Skeletal muscle tissue (tissue), 4 donors: ENCODE measurements around the gene PIGK. TPM values are rescaled to one million over a fixed set of nuclear protein-coding genes. Genes with fewer than 3 reads are reported as not detected.

Experiments
- H3K27ac ChIP-seq: one replicate; pipeline ENCODE4 v1.7.0; 2013; ENCODE audit warnings: mild to moderate bottlenecking, low read depth, low read length, inconsistent platforms
- H3K27me3 ChIP-seq, 3 donors: one replicate each; pipeline ENCODE4 v1.7.0; 2013; ENCODE audit warnings: low read length in 3 of 3; ENCODE audit not compliant: control insufficient read depth in 3 of 3, insufficient read depth in 3 of 3
- H3K36me3 ChIP-seq, 3 donors: one replicate each; pipeline ENCODE4 v1.7.0; 2013; ENCODE audit warnings: low read length in 3 of 3; ENCODE audit not compliant: control insufficient read depth in 3 of 3, insufficient read depth in 3 of 3
- H3K4me1 ChIP-seq, 3 donors: one replicate each; pipeline ENCODE4 v1.7.0; 2013; ENCODE audit warnings: low read length in 3 of 3, mild to moderate bottlenecking in 3 of 3; ENCODE audit not compliant: control insufficient read depth in 3 of 3, insufficient read depth in 3 of 3
- H3K4me3 ChIP-seq, 3 donors: one replicate each; pipeline ENCODE4 v1.7.0; 2013; ENCODE audit warnings: low read length in 3 of 3
- H3K9ac ChIP-seq, 3 donors: one replicate each; pipeline ENCODE4 v1.7.0; 2013; ENCODE audit warnings: low read length in 3 of 3, mild to moderate bottlenecking in 3 of 3, moderate library complexity in 2 of 3, low read depth in 1 of 3
- H3K9me3 ChIP-seq, 3 donors: one replicate each; pipeline ENCODE4 v1.7.0; 2013; ENCODE audit warnings: low read length in 3 of 3; ENCODE audit not compliant: control insufficient read depth in 3 of 3
- total RNA-seq: library from RNA; depleted of rRNA; stranded (reverse); fragments of >200 nt; gene quantifications from one replicate; pipeline ENCODE4 v1.2.3, GENCODE V29; 2014
- donor health status: Osteomylitis.

Gene PIGK
- total RNA-seq, 1 donor from 2014 or later, result 17.7 TPM

GRCh38 chr1:77051425-77051824 lies 167.8 kb downstream of the PIGK start:
- no peak overlapping the region for H3K4me3 ChIP-seq
- H3K9me3 ChIP-seq, result no peaks in the 10 kb centered on the region
- no peaks in the 10 kb centered on the region for H3K36me3 ChIP-seq
- no peaks in the 10 kb centered on the region for H3K27me3 ChIP-seq
- H3K4me1 ChIP-seq, result no peaks in the 10 kb centered on the region
- H3K9ac ChIP-seq, result no peak overlapping the region
- H3K27ac ChIP-seq, result no peak overlapping the region

- Histone ChIP-seq H3K27me3 (peaks cover 0 to 5% (median 0%) of the 10 kb centered on the region in 3 donors), H3K36me3 (no peaks in the 10 kb centered on the region), H3K4me1 (no peaks in the 10 kb centered on the region), H3K9ac (no peak overlapping the region), H3K4me3 (no peak overlapping the region), H3K9me3 (no peaks in the 10 kb centered on the region), H3K27ac (no peak overlapping the region)
Measured at GRCh38 chr1:77048615-77049005, 170.6 kb downstream of the PIGK start.

GRCh38 chr1:77047978-77048614 lies 171.1 kb downstream of the PIGK start:
- no peak overlapping the region for H3K9ac ChIP-seq
- no peak overlapping the region for H3K4me3 ChIP-seq
- no peaks in the 10 kb centered on the region for H3K36me3 ChIP-seq
- H3K9me3 ChIP-seq, result no peaks in the 10 kb centered on the region
- no peak overlapping the region for H3K27ac ChIP-seq
- peaks cover 0 to 5% (median 0%) of the 10 kb centered on the region in 3 donors for H3K27me3 ChIP-seq
- H3K4me1 ChIP-seq, result no peaks in the 10 kb centered on the region

- no peak overlapping the region for H3K27ac ChIP-seq
- no peak overlapping the region for H3K4me3 ChIP-seq
- no peaks in the 10 kb centered on the region for H3K9me3 ChIP-seq
- no peaks in the 10 kb centered on the region for H3K4me1 ChIP-seq
- peaks cover 0 to 5% (median 0%) of the 10 kb centered on the region in 3 donors for H3K27me3 ChIP-seq
- no peak overlapping the region for H3K9ac ChIP-seq
- no peaks in the 10 kb centered on the region for H3K36me3 ChIP-seq
Measured at GRCh38 chr1:77047575-77047974, 171.7 kb downstream of the PIGK start.

GRCh38 chr1:77044133-77044849 lies 174.9 kb downstream of the PIGK start:
- Histone ChIP-seq H3K27me3 (peaks cover 0 to 5% (median 0%) of the 10 kb centered on the region in 3 donors), H3K9ac (no peak overlapping the region), H3K9me3 (no peaks in the 10 kb centered on the region), H3K27ac (no peak overlapping the region), H3K4me3 (no peak overlapping the region), H3K4me1 (no peaks in the 10 kb centered on the region), H3K36me3 (no peaks in the 10 kb centered on the region)

- no peak overlapping the region for H3K9ac ChIP-seq
- no peak overlapping the region for H3K4me3 ChIP-seq
- peaks cover 0 to 2% (median 0%) of the 10 kb centered on the region in 3 donors for H3K4me1 ChIP-seq
- no peak overlapping the region for H3K27ac ChIP-seq
- no peaks in the 10 kb centered on the region for H3K36me3 ChIP-seq
- peaks cover 0 to 5% (median 0%) of the 10 kb centered on the region in 3 donors for H3K27me3 ChIP-seq
- peaks cover 0 to 4% (median 0%) of the 10 kb centered on the region in 3 donors for H3K9me3 ChIP-seq
Measured at GRCh38 chr1:77040826-77041225, 178.4 kb downstream of the PIGK start.

- no peak overlapping the region for H3K27ac ChIP-seq
- peaks cover 0 to 5% (median 0%) of the 10 kb centered on the region in 3 donors for H3K27me3 ChIP-seq
- H3K4me3 ChIP-seq, result no peak overlapping the region
- peaks cover 0 to 2% (median 0%) of the 10 kb centered on the region in 3 donors for H3K4me1 ChIP-seq
- no peaks in the 10 kb centered on the region for H3K36me3 ChIP-seq
- H3K9me3 ChIP-seq, result peaks cover 0 to 4% (median 0%) of the 10 kb centered on the region in 3 donors
- H3K9ac ChIP-seq, result no peak overlapping the region
Measured at GRCh38 chr1:77039739-77040138, 179.5 kb downstream of the PIGK start.

GRCh38 chr1:77039111-77039510 lies 180.1 kb downstream of the PIGK start:
- Histone ChIP-seq H3K4me3 (no peak overlapping the region), H3K9me3 (peaks cover 0 to 4% (median 0%) of the 10 kb centered on the region in 3 donors), H3K36me3 (no peaks in the 10 kb centered on the region), H3K27me3 (peaks cover 0 to 1% (median 0%) of the 10 kb centered on the region in 3 donors), H3K27ac (no peak overlapping the region), H3K4me1 (peaks cover 0 to 2% (median 0%) of the 10 kb centered on the region in 3 donors), H3K9ac (no peak overlapping the region)
